G401.6 (cell line): ENCODE measurements around the gene DGKH.
A peak's percentile ranks its signal among the peaks of the same experiment; 100 is the strongest.

ENCODE experiments used
- FAIRE-seq: peaks from 2 replicates; lab custom pipeline; 2012; peaks lifted over from hg19 to GRCh38; lab: Jason Lieb, UNC

The DGKH gene

DNA sequence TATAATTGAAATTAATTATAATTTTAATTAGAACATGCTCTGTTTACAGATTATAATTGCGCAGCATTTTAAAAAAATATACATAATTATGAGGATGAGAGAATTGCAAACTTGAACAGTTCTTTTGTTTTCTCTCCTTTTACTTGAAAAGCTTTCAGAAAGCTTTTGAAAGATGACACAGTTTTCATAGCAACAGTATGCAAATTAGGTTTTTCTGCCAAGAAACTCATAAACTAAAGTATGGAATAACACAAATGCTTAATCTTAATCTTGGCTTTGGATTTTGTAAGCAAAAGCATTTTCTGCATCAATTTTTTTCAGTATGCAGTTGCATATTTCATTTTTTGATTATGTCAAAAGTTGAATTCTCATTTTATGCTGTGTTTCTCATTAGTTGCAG, 190.7 kb downstream of the DGKH start:
- no peak for FAIRE-seq

DNA sequence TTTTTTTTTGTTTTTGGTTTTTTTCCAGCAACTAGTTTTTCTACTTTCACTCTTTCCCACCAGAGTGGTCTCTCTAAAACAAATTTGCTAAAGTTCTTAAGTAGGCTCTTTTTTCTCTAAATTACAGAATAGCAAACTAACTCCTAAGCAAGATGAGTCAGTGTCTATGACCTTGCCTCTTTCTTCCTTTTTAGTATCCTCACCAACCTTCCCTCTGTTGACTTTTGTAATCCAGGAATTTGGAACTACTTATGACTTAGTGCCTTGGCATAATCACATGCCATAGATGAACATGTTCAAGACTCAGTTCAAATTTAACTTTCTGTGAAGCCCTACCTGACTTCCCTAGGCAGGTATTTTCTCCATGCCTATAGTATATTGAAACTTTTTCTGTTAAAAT, 191.2 kb downstream of the DGKH start:
- FAIRE-seq, result no peak

DNA sequence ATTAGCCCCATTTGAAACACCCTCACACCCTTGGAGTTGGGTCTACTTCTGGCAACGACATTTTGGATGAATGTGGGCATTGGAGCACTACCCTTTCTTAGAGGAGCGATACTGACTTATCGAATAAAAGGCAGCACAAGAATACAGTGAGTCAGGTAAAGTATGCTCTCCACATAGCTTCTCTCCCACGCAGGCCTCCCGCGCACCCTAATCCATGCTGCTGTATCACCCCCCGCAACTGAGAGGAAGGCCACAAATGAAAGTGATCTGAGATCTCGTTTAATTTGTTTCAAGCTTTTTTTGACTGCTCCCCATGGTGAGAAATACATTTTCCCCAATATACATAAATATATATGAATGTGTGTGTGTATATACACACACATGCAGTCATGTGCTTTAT, 198.1 kb downstream of the DGKH start:
- FAIRE-seq, result no peak

DNA sequence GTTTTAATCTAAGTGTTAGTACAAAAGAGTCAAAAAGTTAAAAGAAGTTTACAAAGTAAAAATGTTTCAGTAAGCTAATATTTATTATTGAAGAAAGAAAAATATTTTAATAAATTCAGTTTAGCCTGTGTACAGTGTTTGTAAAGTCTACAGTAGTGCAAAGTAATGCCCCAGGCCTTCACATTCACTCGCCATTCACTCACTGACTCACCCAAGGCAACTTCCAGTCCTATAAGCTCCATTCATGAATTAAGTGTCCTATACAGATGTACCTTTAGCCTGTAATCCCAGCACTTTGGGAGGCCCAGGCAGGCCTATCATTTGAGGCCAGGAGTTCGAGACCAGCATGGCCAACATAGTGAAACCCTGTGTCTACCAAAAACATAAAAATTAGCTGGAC, 199.4 kb downstream of the DGKH start:
- FAIRE-seq, result no peak

DNA sequence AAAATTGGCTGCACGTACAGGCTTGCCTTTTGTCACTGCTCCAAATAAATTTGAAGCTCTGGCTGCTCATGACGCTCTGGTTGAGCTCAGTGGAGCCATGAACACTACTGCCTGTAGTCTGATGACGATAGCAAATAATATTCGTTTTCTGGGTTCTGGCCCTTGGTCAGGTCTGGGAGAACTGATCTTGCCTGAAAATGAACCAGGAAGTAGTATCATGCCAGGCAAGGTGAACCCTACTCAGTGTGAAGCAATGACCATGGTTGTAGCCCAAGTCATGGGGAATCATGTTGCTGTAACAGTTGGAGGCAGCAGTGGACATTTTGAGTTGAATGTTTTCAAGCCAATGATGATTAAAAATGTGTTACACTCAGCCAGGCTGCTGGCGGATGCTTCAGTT, 207.4 kb downstream of the DGKH start:
- FAIRE-seq, result no peak

DNA sequence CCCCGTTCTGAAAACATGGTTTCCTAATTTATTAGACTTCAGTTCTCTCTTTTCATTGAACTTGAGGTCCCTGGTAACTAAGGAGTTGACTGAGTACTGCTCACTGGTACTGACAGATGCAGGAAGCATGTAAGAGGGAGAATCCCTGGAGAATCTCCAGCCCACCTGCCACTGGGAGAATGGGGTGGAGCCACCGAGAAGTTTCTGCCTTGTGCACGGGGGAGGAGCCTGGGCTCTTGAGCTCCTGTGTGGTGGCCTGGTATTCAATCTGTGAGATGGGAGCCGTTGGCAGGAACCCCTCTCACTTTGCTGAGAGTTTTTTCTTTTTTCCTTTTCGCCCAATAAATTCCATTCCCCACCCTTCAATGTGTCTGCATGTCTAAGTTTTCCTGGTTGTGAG, 210.3 kb downstream of the DGKH start:
- FAIRE-seq, result no peak

DNA sequence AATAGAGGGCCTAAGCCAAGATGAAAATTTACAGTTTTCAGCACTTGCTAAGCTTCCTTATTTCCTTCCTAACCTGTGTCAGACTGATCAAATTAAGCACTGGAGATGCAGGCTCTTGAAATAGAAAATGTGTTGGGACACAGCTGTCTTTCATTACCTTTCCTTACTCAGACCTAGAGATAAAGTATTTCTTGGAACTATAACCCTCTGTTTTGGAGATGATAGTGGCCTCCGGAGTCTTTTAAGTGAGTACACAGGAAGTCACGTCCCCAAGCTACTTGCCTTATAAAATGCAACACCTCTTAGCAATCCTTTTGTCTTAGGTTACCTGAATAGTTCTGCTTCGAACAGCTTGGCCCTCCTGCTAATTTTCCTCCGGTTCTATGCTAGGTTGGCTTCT, 211.1 kb downstream of the DGKH start:
- no peak for FAIRE-seq

DNA sequence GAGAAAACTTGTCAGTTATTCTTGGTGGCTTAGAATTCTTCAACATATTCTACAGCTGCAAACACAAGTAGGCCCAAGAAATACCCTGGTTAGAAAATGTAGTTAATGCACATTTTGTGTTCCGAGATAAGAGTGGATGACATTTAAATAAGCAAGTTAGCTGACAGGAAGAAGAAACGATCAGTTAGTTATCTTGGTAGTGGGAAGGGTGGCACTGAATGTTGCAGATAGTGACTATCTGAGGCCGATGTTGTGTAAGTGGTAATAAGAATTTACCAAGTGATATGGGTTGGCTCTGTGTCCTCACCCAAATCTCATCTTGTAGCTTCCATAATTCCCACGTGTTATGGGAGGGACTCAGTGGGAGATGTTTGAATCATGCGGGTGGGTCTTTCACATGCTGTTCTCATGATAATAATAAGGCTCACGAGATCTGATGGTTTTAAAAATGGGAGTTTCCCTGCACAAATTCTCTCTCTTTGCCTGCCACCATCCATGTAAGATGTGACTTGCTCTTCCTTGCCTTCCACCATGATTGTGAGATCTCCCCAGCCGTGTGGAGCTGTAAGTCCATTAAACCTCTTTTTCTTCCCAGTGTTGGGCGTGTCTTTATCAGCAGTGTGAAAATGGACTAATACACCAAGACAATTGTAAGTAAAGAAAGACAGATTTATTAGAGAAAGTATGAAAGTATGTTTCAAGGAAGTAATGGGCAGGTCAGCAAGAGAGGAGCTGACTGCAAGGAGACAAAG, 212.6 kb downstream of the DGKH start:
- no peak for FAIRE-seq

DNA sequence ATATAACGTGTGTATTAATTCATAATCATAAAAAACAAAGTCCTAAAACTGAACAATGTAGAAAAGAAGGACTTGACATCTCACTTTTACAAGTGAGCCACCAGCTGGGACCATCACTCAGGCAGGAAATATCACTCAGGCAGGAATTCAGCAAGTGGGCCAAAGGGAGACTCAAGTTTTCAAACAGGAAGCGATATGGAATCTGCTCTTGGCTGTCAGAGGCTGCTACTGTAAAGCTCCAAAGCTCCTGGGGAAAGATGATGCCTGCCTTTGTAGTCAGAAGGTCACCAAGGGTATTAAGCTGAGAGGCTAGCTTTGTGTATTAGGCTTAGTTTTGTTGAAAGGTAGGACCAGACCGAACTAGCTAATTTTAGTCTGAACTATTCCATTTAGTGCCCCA, 218.0 kb downstream of the DGKH start:
- FAIRE-seq, result no peak

DNA sequence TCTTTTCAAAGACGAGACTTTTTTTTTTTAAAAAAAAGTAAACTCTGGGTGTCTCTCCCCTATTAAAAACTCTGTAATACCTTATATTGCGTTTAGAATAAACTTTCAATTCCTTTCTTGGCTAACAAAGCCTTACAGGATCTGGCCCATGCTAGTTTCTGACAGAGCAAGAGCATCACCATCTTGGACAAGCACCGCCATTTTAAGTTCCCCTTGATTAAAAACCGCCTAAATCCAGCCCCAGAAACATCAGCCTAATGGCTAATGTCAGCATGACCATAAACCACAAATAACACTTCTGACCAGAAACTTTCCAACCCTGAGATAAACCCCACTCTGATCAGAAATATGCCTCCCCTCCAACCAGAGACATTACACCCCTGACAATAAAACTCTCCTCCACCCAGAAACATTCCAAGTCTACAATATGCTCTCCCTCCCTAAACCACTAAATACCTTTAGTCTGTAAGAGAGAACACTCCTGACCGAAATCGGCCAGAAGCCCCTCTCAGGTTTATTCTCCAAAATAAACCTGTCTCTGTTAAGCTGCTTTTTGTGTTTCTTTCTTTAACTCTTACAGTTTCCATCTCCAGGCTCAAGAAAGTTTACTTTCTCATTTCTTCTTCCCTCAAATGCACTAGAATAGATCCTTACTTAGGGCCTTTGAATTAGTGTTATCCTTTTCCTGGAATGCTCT, 221.9 kb downstream of the DGKH start:
- FAIRE-seq, result no peak

DNA sequence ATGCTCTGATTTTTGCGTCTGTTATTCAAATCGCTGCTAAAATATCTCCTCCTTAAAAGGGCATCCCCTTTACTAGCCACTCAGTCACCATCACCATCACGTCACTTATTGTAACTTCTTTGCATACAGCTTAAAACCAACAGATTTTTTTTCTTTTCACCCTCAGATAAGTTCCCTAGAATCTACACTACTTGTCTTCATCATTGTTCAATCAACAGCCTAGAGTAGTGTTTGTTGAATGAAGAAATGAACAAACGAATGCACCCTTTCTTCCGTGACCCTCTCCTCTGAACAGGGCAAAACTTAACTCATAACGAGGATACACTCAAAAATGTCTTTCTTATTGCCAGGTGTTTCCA, 222.4 kb downstream of the DGKH start:
- no peak for FAIRE-seq

DNA sequence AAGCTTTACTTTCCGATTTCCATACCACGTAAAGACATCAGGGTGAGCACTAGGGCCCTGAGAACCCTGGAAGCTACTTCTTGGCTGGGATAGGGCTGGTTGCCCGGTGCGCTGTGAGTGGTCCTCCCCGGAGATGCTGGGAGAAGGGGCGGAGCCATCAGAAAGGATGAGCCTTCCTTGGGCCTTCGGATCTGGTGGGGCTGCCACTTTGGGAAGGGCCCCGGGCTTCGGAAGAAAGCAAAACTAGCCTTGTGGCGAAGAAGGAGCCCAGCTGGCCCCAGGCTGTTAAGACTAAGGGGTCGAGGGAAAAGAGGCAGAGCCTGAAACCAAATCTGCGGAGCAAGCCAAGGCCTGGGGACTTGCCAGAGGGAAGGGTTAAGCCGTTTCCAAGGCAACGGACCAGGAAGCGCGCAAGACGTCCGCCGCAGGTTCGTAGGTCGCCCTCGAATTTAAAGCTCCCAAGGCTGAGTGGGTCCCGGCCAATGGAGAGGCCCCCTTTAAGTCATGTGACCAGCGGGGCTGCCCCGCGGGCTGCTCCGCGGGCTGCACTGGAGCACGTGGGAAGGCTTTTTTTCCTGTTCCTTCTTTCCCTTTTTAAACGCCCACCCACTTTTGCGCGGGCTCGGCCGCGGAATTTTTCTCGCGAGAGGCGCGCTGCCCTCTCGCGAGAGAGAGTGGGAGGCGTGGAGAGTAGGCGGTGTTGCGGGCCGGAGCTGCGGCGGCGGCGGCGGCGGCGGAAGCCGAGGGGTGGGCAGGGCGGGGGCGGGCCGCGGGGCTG, 223.1 kb downstream of the DGKH start:
- peak; percentile 97 for FAIRE-seq

DNA sequence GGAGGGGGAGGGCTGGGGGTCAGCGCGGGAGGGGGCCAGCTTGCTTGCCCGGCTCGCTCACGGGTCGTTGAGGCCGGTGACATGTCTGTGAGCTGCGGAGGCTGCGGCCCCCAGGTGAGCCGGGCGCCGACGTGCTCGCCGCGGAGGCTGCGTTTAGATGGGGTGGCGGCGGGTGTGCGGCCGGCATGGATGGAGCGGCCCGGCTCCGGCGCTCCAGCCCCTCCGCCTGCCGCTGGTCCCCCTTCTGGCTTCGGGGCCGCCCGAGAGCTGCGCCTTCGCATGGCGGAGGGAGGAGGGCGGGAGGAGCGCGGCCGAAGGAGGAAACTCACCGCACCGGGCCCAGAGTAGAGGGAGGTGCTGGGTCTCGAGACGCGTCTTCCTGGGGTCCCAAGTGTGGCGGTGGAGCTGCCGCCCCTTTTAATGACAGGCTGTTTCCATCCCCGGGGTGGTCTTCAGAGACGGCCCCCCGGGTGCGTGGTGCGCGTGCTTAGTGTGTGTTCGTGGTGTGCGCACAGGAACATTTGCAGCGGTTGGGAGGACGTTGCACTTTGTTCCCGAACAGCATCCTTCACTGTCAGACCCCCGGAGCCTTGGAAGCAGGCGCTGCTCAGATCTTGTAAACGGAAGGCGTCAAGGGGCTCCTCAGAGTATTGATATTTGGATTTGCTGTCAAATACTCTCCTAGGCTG, 223.8 kb downstream of the DGKH start, which contains the start of gene AKAP11:
AKAP11 (plus strand) TSS at position 38 of the 689 bp plus-strand sequence. CDS start 14,197 bp downstream, outside the sequence.
- no peak for FAIRE-seq

DNA sequence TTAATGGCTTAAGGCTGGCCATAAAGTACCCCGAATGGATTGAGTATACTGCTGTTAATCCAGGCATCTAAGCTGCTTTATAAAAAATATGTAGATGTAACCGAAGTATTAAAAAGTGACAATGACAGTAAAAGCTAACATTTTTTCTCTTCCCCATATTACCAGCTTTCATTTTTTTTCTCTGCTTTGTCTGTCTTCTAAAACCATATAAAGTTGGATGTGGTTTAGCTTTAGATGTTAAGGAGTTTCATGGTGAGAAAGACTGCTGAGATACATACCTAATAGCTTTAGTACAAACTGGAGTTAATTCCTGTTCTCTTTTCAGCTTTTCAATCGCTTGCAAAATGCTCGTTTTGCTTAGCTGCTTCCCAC, 224.3 kb downstream of the DGKH start:
- no peak for FAIRE-seq

DNA sequence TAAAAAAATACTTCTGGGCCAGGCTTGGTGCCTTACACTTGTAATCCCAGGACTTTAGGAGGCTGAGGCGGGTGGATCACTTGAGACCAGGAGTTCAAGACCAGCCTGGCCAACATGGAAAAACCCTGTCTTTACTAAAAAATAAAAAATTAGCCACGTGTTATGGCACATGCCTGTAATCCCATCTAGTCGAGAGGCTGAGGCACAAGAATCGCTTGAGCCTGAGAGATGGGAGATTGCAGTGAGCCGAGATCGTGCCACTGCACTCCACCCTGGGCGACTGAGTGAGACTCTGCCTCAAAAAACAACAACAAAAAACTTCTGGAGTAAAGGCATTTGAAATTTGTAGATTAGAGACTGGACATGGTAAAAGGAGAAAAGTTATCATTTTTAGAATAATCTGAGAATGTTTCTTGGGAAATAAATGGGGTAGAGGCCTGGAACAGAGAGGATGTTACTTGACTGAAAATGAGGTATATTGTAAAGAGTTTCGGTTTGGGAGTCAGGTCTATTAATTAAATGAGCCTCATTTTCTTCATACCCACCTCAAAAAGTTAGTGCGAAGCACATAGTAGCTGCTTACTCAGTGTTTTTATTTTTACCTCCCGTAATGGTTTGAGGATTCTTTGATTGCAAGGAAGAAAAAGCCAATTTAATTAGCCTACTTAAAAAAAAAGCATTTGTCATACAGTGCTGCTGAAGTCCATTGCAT, 226.1 kb downstream of the DGKH start:
- no peak for FAIRE-seq

DNA sequence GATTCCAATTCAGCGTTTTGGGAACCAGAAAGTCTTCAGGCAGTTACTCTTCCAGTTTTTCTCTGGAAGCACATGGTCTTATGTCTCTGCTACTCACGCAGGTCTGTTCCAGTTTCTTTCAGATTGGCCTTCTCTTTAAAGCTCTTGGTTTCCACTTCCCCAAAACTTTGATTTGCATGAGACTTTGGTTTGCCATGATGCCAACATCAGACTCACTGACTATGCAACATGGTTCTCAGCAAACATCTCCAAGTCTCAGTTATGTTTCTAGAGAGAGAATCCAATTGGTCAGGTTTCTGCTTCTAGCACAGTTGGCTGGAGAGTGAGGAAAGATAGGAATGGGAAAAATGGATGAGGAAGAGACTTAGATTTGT, 226.6 kb downstream of the DGKH start:
- no peak for FAIRE-seq

DNA sequence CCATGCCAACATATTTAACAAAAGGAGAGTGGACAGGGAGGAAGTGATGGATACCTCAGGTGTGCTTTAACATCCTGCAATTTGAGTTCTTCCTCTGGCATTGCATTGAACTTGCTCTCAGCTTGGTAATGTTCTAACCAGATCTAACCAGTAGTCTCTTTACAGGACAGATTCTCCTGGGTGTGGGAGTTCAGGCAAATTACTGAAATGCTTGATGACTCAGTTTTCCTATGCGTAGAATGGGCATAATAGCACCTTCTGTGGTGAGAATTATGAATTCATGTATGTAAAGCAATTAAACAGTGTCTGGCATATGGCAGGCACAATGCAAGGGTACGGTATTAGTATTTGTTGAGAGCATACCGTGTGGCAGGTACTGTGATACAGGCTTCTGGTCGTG, 227.1 kb downstream of the DGKH start:
- FAIRE-seq, result no peak

DNA sequence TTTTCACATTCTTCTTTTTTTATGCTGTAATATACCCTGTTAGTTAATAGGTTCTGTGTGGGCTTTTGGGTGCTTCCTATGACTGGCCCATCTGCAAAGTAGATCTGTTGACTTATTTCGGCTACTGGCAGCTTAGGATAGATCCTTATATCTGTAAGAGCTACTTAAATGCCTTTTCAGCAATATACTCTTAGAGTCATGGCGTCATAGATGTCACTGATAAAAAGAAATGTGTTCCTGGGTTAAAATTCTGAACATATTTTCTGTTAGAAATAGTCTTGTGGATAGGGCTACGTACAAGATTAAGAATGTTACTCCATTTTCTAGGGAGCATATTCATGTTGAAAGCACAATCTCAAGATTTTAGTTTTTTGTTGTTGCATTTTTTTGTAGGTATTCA, 228.2 kb downstream of the DGKH start:
- no peak for FAIRE-seq

DNA sequence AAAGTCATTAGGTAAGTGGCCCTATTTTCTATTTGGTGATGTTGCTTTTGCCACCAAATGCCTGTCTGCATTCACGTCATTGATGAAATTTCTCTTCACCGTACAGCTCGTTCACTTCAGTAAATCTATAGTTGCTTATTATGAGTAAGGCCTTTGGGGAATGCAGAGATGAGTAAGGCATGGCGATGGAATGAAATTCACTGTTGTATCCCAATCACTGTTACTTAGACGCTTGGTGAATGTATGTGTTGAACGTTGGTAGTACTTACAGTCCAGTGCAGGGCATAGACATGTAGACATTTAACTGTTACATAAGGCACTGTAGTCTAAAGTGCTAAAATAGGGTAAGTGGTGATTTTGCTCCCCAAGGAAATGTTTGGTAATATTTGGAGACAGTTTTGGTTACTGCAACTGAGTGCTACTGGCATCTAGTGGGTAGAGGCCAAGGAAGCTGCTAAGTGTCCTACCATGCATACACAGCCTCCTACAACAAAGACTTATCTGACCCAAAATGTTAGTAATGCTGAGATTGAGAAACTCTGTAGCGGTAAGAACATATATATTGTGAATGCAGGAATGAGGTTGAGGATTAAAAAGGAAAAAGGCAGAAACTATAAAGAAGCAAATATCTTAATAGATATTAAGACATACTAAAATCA, 229.3 kb downstream of the DGKH start:
- no peak for FAIRE-seq

DNA sequence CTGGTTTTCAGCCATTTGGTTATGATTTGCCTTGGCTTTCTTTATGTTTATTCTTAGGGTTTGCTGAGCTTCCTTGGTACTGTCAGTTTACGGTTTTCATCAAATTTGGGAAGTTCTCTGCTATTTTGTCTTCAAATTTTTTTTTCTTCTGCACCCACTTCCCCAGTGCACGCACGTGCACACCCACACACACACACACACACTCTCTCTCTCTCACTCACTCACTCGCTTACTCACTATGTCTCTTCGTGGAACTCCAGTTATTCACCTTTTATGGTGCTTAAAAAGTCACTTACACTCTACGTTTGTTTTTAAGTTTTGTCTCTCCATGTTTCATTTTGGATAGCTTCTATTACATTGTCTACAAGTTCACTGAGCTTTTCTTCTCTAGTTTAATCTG, 230.6 kb downstream of the DGKH start:
- FAIRE-seq, result no peak

DNA sequence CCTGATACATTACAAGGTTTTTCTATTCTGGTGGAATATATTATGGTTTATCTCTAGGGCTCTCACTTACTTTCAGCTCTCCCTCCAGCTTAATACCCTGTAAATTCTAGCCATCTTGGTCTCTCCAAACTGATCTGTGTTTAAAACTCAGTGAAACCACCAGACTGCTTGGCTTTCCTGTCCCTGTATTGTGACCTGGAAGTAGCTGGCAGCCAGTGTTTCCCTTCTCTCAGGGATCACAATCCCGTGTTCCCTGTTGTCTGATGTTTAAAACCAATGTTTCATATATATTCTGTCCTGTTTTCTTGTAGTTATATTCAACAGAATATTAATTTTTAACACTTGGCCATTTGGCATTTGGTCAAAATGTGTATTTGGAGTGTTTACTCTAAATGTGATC, 231.5 kb downstream of the DGKH start:
- no peak for FAIRE-seq

DNA sequence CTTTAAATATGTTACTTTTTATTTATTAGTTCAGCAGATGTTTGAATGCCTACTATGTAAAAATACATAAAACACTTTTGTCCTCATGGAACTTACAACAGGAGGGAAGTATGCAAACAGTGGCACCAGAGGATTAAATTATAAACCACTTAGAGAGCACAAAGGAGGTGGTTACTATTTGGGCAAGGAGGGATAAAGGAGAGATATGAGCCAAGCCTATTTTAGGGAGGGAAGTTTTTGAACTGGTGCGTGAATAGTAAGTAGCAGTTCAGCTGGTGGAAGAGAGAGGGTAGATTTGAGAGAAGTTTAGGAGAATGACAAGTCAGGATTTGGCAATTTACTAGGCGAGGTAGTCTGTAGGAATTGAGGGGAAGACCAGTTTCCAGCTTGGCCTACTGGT, 232.1 kb downstream of the DGKH start:
- FAIRE-seq, result no peak
